Measurements from ENCODE around the gene EXOSC9. TPM values are rescaled to one million over a fixed set of nuclear protein-coding genes. Genes with fewer than 3 reads are reported as not detected.

Gene EXOSC9
- total RNA-seq, 1 experiment from 2014 or later, result 69.1 TPM

- Histone ChIP-seq H3K4ac (ENCODE audit: low read depth, low read length) (no peak overlapping the region), H2BK12ac (ENCODE audit: insufficient read length, low read depth, low read length) (no peak overlapping the region), H2BK20ac (ENCODE audit: low read depth, low read length, poor library complexity, severe bottlenecking) (no peak overlapping the region), H3T11ph (ENCODE audit: low read length) (no peak overlapping the region), H3K27ac (ENCODE audit: insufficient read length, low read depth, low read length) (no peak overlapping the region), H3K9me3 (ENCODE audit: control insufficient read depth, low read depth, low read length) (no peaks in the 10 kb centered on the region), H2AFZ (ENCODE audit: low read length) (no peak overlapping the region), H2BK15ac (ENCODE audit: low read depth, low read length) (no peak overlapping the region), H2AK5ac (ENCODE audit: insufficient read length, low read length) (no peak overlapping the region), H2BK5ac (ENCODE audit: insufficient read length, low read length) (no peak overlapping the region), H3K23me2 (ENCODE audit: insufficient read length, low read depth, low read length, poor library complexity, severe bottlenecking) (no peaks in the 10 kb centered on the region), H3K56ac (ENCODE audit: insufficient read length, low read depth, low read length) (no peak overlapping the region), H4K20me1 (ENCODE audit: control insufficient read depth, insufficient read depth, insufficient read length) (no peaks in the 10 kb centered on the region), H3K4me1 (ENCODE audit: insufficient read depth, low read length) (no peaks in the 10 kb centered on the region), H2BK120ac (ENCODE audit: low read depth, low read length, poor library complexity, severe bottlenecking) (no peak overlapping the region), H4K91ac (ENCODE audit: insufficient read length, low read depth, low read length) (no peak overlapping the region), H3K27me3 (ENCODE audit: insufficient read depth, low read length) (no peaks in the 10 kb centered on the region), H3K18ac (ENCODE audit: insufficient read length, low read depth, low read length) (no peak overlapping the region), H3K9ac (ENCODE audit: extremely low read depth, insufficient read length, low read length) (no peak overlapping the region), H3K4me2 (ENCODE audit: insufficient read depth, insufficient read length, low read length) (no peak overlapping the region), H3K79me1 (ENCODE audit: insufficient read depth, low read depth, low read length, poor library complexity, severe bottlenecking) (no peaks in the 10 kb centered on the region), H3K79me2 (ENCODE audit: insufficient read depth, low read length) (no peaks in the 10 kb centered on the region), H4K5ac (ENCODE audit: insufficient read length, low read depth, low read length) (no peak overlapping the region), H4K8ac (replicated peaks; ENCODE audit: insufficient read length, low read depth, low read length) (no peak overlapping the region), H3K14ac (ENCODE audit: insufficient read depth, low read length) (no peak overlapping the region), H3K23ac (ENCODE audit: insufficient read length, low read depth, low read length) (no peak overlapping the region)
- no peak overlapping the region for H3K4me3 Mint-ChIP-seq
- no CpG with 5 or more reads among the region's 3 CpGs for WGBS (ENCODE audit: extremely low coverage, insufficient read length, low lambda C conversion rate)
- no peaks in the 10 kb centered on the region for H3K9me3 Mint-ChIP-seq
- no peak overlapping the region for H3K27ac Mint-ChIP-seq
- peaks cover 40 to 78% (median 71%) of the 10 kb centered on the region in 3 experiments; a peak in 6 of 7 replicates for H3K36me3 Mint-ChIP-seq (ENCODE audit: insufficient read depth in 1 of 3, low read depth in 3 of 3)
- no peaks in the 10 kb centered on the region for H3K27me3 Mint-ChIP-seq (ENCODE audit: low read depth)
- peaks cover 2 to 5% of the 10 kb centered on the region in 2 experiments; a peak in 3 of 4 replicates for H3K4me1 Mint-ChIP-seq
- DNase-seq, result no peak
- TF ChIP-seq CTCF (conservative IDR thresholded peaks at IDR 0.05), result no peak
These were observed 15.9 kb downstream of the EXOSC9 start for GRCh38 chr4:121817006-121817405.

All from H9 (cell line).